HL-60 (cell line): ENCODE data around the gene CCS.

Experiments used
- CTCF ChIP-seq: IDR thresholded peaks from one replicate; pipeline ENCODE4 v1.5.1; 2011; ENCODE audit warnings: low read length, control low read depth, inconsistent platforms; ENCODE audit not compliant: insufficient read depth
- GABPA ChIP-seq: IDR thresholded peaks from 2 replicates; pipeline ENCODE4 v1.6.1; 2012; ENCODE audit warnings: low read depth
- POLR2AphosphoS5 ChIP-seq: IDR thresholded peaks from 2 replicates; pipeline ENCODE4 v1.6.1; 2012; ENCODE audit warnings: low read depth
- REST ChIP-seq: IDR thresholded peaks from 2 replicates; pipeline ENCODE4 v1.6.1; 2012; ENCODE audit warnings: low read depth; ENCODE audit not compliant: insufficient replicate concordance
- SPI1 ChIP-seq: IDR thresholded peaks from 2 replicates; pipeline ENCODE4 v1.6.1; 2012; ENCODE audit warnings: low read depth, mild to moderate bottlenecking, borderline replicate concordance

- TF ChIP-seq CTCF (no peak), POLR2AphosphoS5 (no peak), REST (no peak), GABPA (no peak), SPI1 (no peak)
Observed at GRCh38 chr11:66568124-66568916, 24.7 kb upstream of the CCS start, which contains the start of gene CTSF.
